ENCODE measurements around the gene POU3F3. TPM values are rescaled to one million over a fixed set of nuclear protein-coding genes. Genes with fewer than 3 reads are reported as not detected.

The POU3F3 gene
- total RNA-seq, 1 donor from 2014 or later: not detected

GRCh38 chr2:104844807-104845551 lies 8.9 kb upstream of the POU3F3 start:
- DNase-seq (no peak), ATAC-seq (peak in 1 of 2 donors; percentile 39)
- peaks cover 24% of the 10 kb centered on the region for H3K4me1 ChIP-seq
- TF ChIP-seq CTCF (IDR thresholded peaks at IDR 0.05): no peak
- intact Hi-C loops (cut with DNase I): no loop called here
- H3K27ac ChIP-seq: no peak overlapping the region
- H3K36me3 ChIP-seq: no peaks in the 10 kb centered on the region
- H3K27me3 ChIP-seq (ENCODE audit: low read depth): peaks cover 86% of the 10 kb centered on the region
- H3K9me3 ChIP-seq: no peaks in the 10 kb centered on the region
- peak overlapping the region; percentile 22 for H3K4me3 ChIP-seq

GRCh38 chr2:104845552-104845931 lies 8.4 kb upstream of the POU3F3 start:
- H3K9me3 ChIP-seq: no peaks in the 10 kb centered on the region
- H3K4me3 ChIP-seq: no peak overlapping the region
- TF ChIP-seq CTCF (IDR thresholded peaks at IDR 0.05): no peak
- no peak for ATAC-seq
- DNase-seq: no peak
- H3K4me1 ChIP-seq: peaks cover 24% of the 10 kb centered on the region
- intact Hi-C loops (cut with DNase I): no loop called here
- H3K27me3 ChIP-seq (ENCODE audit: low read depth): peaks cover 91% of the 10 kb centered on the region
- no peaks in the 10 kb centered on the region for H3K36me3 ChIP-seq
- H3K27ac ChIP-seq: no peak overlapping the region

- peaks cover 24% of the 10 kb centered on the region for H3K4me1 ChIP-seq
- H3K9me3 ChIP-seq: no peaks in the 10 kb centered on the region
- H3K27me3 ChIP-seq (ENCODE audit: low read depth): peaks cover 97% of the 10 kb centered on the region
- no peak overlapping the region for H3K4me3 ChIP-seq
- no peak for ATAC-seq
- TF ChIP-seq CTCF (IDR thresholded peaks at IDR 0.05): no peak
- H3K36me3 ChIP-seq: no peaks in the 10 kb centered on the region
- DNase-seq: no peak
- intact Hi-C loops (cut with DNase I): no loop called here
- H3K27ac ChIP-seq: no peak overlapping the region
Observed at GRCh38 chr2:104845946-104846785, 7.7 kb upstream of the POU3F3 start.

GRCh38 chr2:104846786-104847585 lies 6.9 kb upstream of the POU3F3 start:
- intact Hi-C loops (cut with DNase I): no loop called here

More at GRCh38 chr2:104846786-104847585, 6.9 kb upstream of the POU3F3 start:
- peaks cover 30% of the 10 kb centered on the region for H3K4me1 ChIP-seq
- H3K9me3 ChIP-seq: no peaks in the 10 kb centered on the region
- no peak overlapping the region for H3K27ac ChIP-seq
- H3K4me3 ChIP-seq: no peak overlapping the region
- no peak for DNase-seq
- H3K27me3 ChIP-seq (ENCODE audit: low read depth): peaks cover 97% of the 10 kb centered on the region
- H3K36me3 ChIP-seq: no peaks in the 10 kb centered on the region
- TF ChIP-seq CTCF (IDR thresholded peaks at IDR 0.05): no peak
- no peak for ATAC-seq
